LNCaP clone FGC (cell line): ENCODE results near the gene SMARCB1.

Experiments
- DNase-seq: peaks from one replicate; pipeline ENCODE4 v3.0.0-alpha.2; 2011; ENCODE audit warnings: low read depth
- H3K4me3 ChIP-seq: 2 replicates; pipeline ENCODE4 v1.5.1; 2011; ENCODE audit warnings: mild to moderate bottlenecking, low read depth, low read length, control low read depth
- CTCF ChIP-seq: IDR thresholded peaks from 2 replicates; pipeline ENCODE4 v1.5.1; 2012; ENCODE audit warnings: mild to moderate bottlenecking; ENCODE audit not compliant: control insufficient read depth, insufficient read depth; ENCODE audit errors: extremely low read depth

SMARCB1 gene

GRCh38 chr22:23779731-23780130, 7.0 kb upstream of the SMARCB1 start:
- no peak for TF ChIP-seq CTCF

GRCh38 chr22:23780146-23780748, 6.5 kb upstream of the SMARCB1 start:
- DNase-seq: no peak
- H3K4me3 ChIP-seq: no peak overlapping the region
- TF ChIP-seq CTCF: no peak

More at GRCh38 chr22:23779731-23780130, 7.0 kb upstream of the SMARCB1 start:
- no peak overlapping the region for H3K4me3 ChIP-seq
- DNase-seq: no peak

- DNase-seq: no peak
- no peak overlapping the region for H3K4me3 ChIP-seq
- TF ChIP-seq CTCF: no peak
Observed at GRCh38 chr22:23781065-23781464, 5.7 kb upstream of the SMARCB1 start.

GRCh38 chr22:23781511-23782183, 5.1 kb upstream of the SMARCB1 start:
- no peak overlapping the region for H3K4me3 ChIP-seq
- TF ChIP-seq CTCF: no peak
- no peak for DNase-seq

GRCh38 chr22:23782252-23782651, 4.5 kb upstream of the SMARCB1 start:
- TF ChIP-seq CTCF: no peak
- no peak for DNase-seq
- no peak overlapping the region for H3K4me3 ChIP-seq

- no peak for TF ChIP-seq CTCF
- DNase-seq: no peak
Observed at GRCh38 chr22:23782703-23783102, 4.1 kb upstream of the SMARCB1 start.

More at GRCh38 chr22:23782703-23783102, 4.1 kb upstream of the SMARCB1 start:
- H3K4me3 ChIP-seq: no peak overlapping the region
